Endothelial cell of umbilical vein (primary cell): Measurements from ENCODE around the gene BPGM. TPM values are rescaled to one million over a fixed set of nuclear protein-coding genes. Genes with fewer than 3 reads are reported as not detected.

Source experiments
- BruUV-seq: library from RNA; stranded (reverse); fragments of 400-500 nt; replicated peaks from 2 replicates; lab custom pipeline; 2021; lab: Mats Ljungman, UMichigan
- CTCF ChIA-PET: fragments of 300-600, 350-600 bp; sonication (Branson Sonifier 250); formaldehyde crosslinking; loops from one replicate; lab custom pipeline; 2021; ENCODE audit warnings: antibody characterized with exemption, inconsistent platforms; lab: Charles Lee
- POLR2A ChIA-PET: fragments of 300-600, 350-600 bp; sonication (Branson Sonifier 250); formaldehyde crosslinking; loops from one replicate; lab custom pipeline; 2021; ENCODE audit warnings: antibody characterized with exemption, inconsistent platforms; lab: Charles Lee
- DNase-seq: peaks from one replicate; pipeline ENCODE4 v3.0.0-alpha.2; 2011; ENCODE audit warnings: low read depth, low spot score
- FAIRE-seq: peaks from 2 replicates; lab custom pipeline; 2011; peaks lifted over from hg19 to GRCh38; lab: Jason Lieb, UNC
- H2AFZ ChIP-seq: 2 replicates; pipeline ENCODE4 v1.6.0; 2012; ENCODE audit warnings: low read depth, low read length, control low read depth, inconsistent platforms
- H3K27ac ChIP-seq: 2 replicates; pipeline ENCODE4 v1.5.1; 2011; ENCODE audit warnings: low read depth, mild to moderate bottlenecking, control low read depth, low read length, moderate library complexity; ENCODE audit not compliant: insufficient read depth
- H3K27me3 ChIP-seq, 2 experiments: 2 replicates each; pipeline versions ENCODE4 v1.6.0 to v1.6.1; 2011; ENCODE audit warnings: low read length in 2 of 2, mixed read lengths in 1 of 2; ENCODE audit not compliant: control insufficient read depth in 2 of 2, insufficient read depth in 2 of 2
- H3K36me3 ChIP-seq, 2 experiments: 2 replicates in 1 of 2; 3 replicates in 1 of 2; pipeline ENCODE4 v1.5.1; 2011; ENCODE audit warnings: low read length in 2 of 2, mild to moderate bottlenecking in 1 of 2, moderate library complexity in 1 of 2; ENCODE audit not compliant: control insufficient read depth in 2 of 2, insufficient read depth in 2 of 2; ENCODE audit errors: extremely low read depth in 1 of 2
- H3K4me1 ChIP-seq: 3 replicates; pipeline ENCODE4 v1.5.1; 2011; ENCODE audit warnings: mild to moderate bottlenecking, low read length; ENCODE audit not compliant: control insufficient read depth, insufficient read depth; ENCODE audit errors: extremely low read depth
- H3K4me2 ChIP-seq: 2 replicates; pipeline ENCODE4 v1.6.1; 2011; ENCODE audit warnings: low read length, control low read depth, mixed read lengths; ENCODE audit not compliant: insufficient read depth
- H3K4me3 ChIP-seq, 3 experiments: fragments of 200-600 bp in 1 of 3; sonication (generic), shearing (Covaris generic) in 1 of 3; replicated peaks in 1 of 3; 2 replicates each; pipeline ENCODE4 v1.5.1; 2011 to 2016; ENCODE audit warnings: control low read depth in 3 of 3, low read length in 3 of 3, mild to moderate bottlenecking in 2 of 3, inconsistent platforms in 1 of 3, low read depth in 1 of 3, moderate library complexity in 1 of 3; ENCODE audit not compliant: insufficient read depth in 1 of 3
- H3K79me2 ChIP-seq: 2 replicates; pipeline ENCODE4 v1.6.0; 2012; ENCODE audit warnings: low read length, inconsistent platforms; ENCODE audit not compliant: control insufficient read depth, insufficient read depth
- H3K9ac ChIP-seq: replicated peaks from 2 replicates; pipeline ENCODE3; 2011; ENCODE audit warnings: low read length, control low read depth; ENCODE audit not compliant: insufficient read depth; ENCODE audit errors: extremely low read depth
- H3K9me1 ChIP-seq: replicated peaks from 3 replicates; pipeline ENCODE4 v1.6.0; 2011; ENCODE audit warnings: mild to moderate bottlenecking, low read length; ENCODE audit not compliant: control insufficient read depth, insufficient read depth; ENCODE audit errors: extremely low read depth
- H3K9me3 ChIP-seq: replicated peaks from 2 replicates; pipeline ENCODE4 v1.5.1; 2012; ENCODE audit warnings: low read length, inconsistent platforms; ENCODE audit not compliant: control insufficient read depth, insufficient read depth
- H4K20me1 ChIP-seq: replicated peaks from 2 replicates; pipeline ENCODE3; 2011; ENCODE audit warnings: mild to moderate bottlenecking, low read length; ENCODE audit not compliant: control insufficient read depth, insufficient read depth; ENCODE audit errors: extremely low read depth
- EZH2 ChIP-seq: IDR thresholded peaks from 2 replicates; pipeline ENCODE4 v1.6.1; 2012; ENCODE audit warnings: borderline replicate concordance, low read depth, mild to moderate bottlenecking, moderate library complexity, low read length, inconsistent platforms; ENCODE audit not compliant: severe bottlenecking
- FOS ChIP-seq: IDR thresholded peaks from 2 replicates; pipeline ENCODE4 v1.6.1; 2011; ENCODE audit warnings: mild to moderate bottlenecking, low read length, moderate library complexity, borderline replicate concordance; ENCODE audit not compliant: insufficient read depth
- GATA2 ChIP-seq: IDR thresholded peaks from 2 replicates; pipeline ENCODE4 v1.7.0; 2011; ENCODE audit warnings: low read depth, mild to moderate bottlenecking, moderate library complexity, mixed read lengths, low read length; ENCODE audit not compliant: insufficient read length, insufficient read depth
- JUN ChIP-seq: IDR thresholded peaks from 2 replicates; pipeline ENCODE4 v1.6.1; 2011; ENCODE audit warnings: borderline replicate concordance, low read depth; ENCODE audit not compliant: insufficient read length, insufficient read depth
- MYC ChIP-seq: IDR thresholded peaks from one replicate; pipeline ENCODE4 v1.6.1; 2011; ENCODE audit warnings: mild to moderate bottlenecking, low read depth, low read length
- POLR2AphosphoS5 ChIP-seq: IDR thresholded peaks from 2 replicates; pipeline ENCODE4 v1.6.1; 2012; ENCODE audit warnings: low read depth, mild to moderate bottlenecking, control low read depth, low read length, moderate library complexity; ENCODE audit not compliant: insufficient read depth
- dilution Hi-C: fragments of 300-500 bp; cut with MboI; formaldehyde crosslinking; loops from one replicate; pipeline ENCODE4 v1.15.0; 2019; ENCODE audit warnings: low sequenced_read_pairs; ENCODE audit not compliant: extremely low pct_ligation_motif_present
- intact Hi-C: fragments of 100-400 bp; cut with micrococcal nuclease; formaldehyde crosslinking; loops from one replicate; pipeline ENCODE4 v1.10.0; 2022
- polyA plus RNA-seq, 4 experiments: library from polyadenylated mRNA; depleted of rRNA in 3 of 4; stranded (reverse) in 3 of 4; unstranded in 1 of 4; fragments of >200 nt; gene quantifications; 2 replicates each; pipeline versions ENCODE4 v1.2.1 to v1.2.3, GENCODE V29; 2011 to 2012; ENCODE audit warnings: missing spikeins in 1 of 4
- total RNA-seq: library from RNA; stranded (reverse); gene quantifications from 2 replicates; pipeline ENCODE4 v1.2.3, GENCODE V29; 2021
- TF ChIP-seq, protein P1 (sequence below): IDR thresholded peaks from 2 replicates; pipeline ENCODE4 v1.6.1; 2011; ENCODE audit not compliant: insufficient read depth, insufficient read length
- TF ChIP-seq, protein P2 (sequence below), 2 donors: IDR thresholded peaks; 1 replicate in 1 of 2; 2 replicates in 1 of 2; pipeline ENCODE4 v1.5.1; 2011; ENCODE audit warnings: low read length in 2 of 2, mild to moderate bottlenecking in 2 of 2, moderate library complexity in 2 of 2, control low read depth in 1 of 2, inconsistent platforms in 1 of 2, low read depth in 1 of 2; ENCODE audit not compliant: insufficient read depth in 1 of 2; ENCODE audit errors: extremely low read depth in 1 of 2

BPGM gene
- total and polyA plus RNA-seq, 2 donors (not counting 3 experiments of a cell fraction or from before 2014, with no cell fraction given) = 24.2 to 28.3 TPM

DNA sequence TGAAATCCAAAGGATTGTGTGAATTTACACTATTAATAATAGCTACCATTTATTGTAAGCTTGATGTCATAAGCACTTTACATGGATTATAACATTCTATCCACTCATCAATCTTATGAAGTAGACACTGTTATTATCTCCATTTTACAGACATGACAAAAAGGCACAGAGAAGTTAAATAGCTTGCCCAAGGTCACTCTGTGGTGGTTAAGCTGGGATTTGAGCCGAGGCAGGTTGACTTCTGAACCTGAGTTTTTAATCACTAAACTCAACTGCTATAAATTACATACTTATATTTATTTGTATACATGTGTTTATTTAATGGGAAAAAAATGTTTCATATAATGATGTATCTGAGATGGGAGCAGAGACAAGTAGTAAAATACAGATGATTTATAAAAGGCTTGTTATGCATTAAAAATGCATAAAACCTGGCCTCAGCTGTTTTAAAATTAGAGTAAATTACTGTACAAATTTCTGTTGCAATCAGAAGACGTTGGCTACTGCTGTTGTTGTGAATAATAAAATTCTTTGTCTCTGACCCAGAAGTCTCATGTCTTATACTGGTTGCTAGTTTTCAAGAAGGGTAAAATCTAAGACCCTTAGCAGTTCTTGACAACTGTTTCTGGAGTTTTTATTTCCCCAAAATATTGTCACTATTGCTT lies 71.7 kb downstream of the BPGM start:
- no peak overlapping the region for H2AFZ ChIP-seq
- no peak overlapping the region for H3K9ac ChIP-seq
- ChIA-PET CTCF (interaction anchor here (1.0 to 1.5 kb wide), 4 partner anchors 9 to 86 kb away, joined by 3 to 5 read pairs (median 4); no protein-coding TSS in a partner anchor), POLR2A (no interaction called here)
- no peaks in the 10 kb centered on the region for H3K36me3 ChIP-seq
- TF ChIP-seq, protein P1, sequence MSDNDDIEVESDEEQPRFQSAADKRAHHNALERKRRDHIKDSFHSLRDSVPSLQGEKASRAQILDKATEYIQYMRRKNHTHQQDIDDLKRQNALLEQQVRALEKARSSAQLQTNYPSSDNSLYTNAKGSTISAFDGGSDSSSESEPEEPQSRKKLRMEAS = no peak
- TF ChIP-seq, protein P2, sequence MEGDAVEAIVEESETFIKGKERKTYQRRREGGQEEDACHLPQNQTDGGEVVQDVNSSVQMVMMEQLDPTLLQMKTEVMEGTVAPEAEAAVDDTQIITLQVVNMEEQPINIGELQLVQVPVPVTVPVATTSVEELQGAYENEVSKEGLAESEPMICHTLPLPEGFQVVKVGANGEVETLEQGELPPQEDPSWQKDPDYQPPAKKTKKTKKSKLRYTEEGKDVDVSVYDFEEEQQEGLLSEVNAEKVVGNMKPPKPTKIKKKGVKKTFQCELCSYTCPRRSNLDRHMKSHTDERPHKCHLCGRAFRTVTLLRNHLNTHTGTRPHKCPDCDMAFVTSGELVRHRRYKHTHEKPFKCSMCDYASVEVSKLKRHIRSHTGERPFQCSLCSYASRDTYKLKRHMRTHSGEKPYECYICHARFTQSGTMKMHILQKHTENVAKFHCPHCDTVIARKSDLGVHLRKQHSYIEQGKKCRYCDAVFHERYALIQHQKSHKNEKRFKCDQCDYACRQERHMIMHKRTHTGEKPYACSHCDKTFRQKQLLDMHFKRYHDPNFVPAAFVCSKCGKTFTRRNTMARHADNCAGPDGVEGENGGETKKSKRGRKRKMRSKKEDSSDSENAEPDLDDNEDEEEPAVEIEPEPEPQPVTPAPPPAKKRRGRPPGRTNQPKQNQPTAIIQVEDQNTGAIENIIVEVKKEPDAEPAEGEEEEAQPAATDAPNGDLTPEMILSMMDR (IDR thresholded peaks at IDR 0.05; ENCODE audit: extremely low read depth in 1 of 2, insufficient read depth in 1 of 2, low read depth in 1 of 2, low read length in 2 of 2) = no peak
- no peak for TF ChIP-seq POLR2AphosphoS5
- TF ChIP-seq EZH2 = no peak
- TF ChIP-seq GATA2 = no peak
- no peak for TF ChIP-seq JUN
- TF ChIP-seq FOS = no peak
- TF ChIP-seq MYC = no peak
- no peak overlapping the region for H3K4me3 ChIP-seq
- dilution Hi-C loops (no loop called here), intact Hi-C loops (no loop called here)
- no peaks in the 10 kb centered on the region for H3K9me1 ChIP-seq
- no peaks in the 10 kb centered on the region for H3K27me3 ChIP-seq
- no peak for FAIRE-seq
- no TSS peak for BruUV-seq
- no peaks in the 10 kb centered on the region for H3K9me3 ChIP-seq
- no peaks in the 10 kb centered on the region for H3K79me2 ChIP-seq
- H4K20me1 ChIP-seq = no peaks in the 10 kb centered on the region
- no peak for DNase-seq
- no peak overlapping the region for H3K4me2 ChIP-seq
- H3K4me1 ChIP-seq = no peaks in the 10 kb centered on the region
- H3K27ac ChIP-seq = no peak overlapping the region
